Measurements from ENCODE around the gene MAK. TPM values are rescaled to one million over a fixed set of nuclear protein-coding genes. Genes with fewer than 3 reads are reported as not detected.

Gene MAK
- total and polyA plus RNA-seq, 2 experiments from 2014 or later = 0.18 to 0.77 TPM

DNA sequence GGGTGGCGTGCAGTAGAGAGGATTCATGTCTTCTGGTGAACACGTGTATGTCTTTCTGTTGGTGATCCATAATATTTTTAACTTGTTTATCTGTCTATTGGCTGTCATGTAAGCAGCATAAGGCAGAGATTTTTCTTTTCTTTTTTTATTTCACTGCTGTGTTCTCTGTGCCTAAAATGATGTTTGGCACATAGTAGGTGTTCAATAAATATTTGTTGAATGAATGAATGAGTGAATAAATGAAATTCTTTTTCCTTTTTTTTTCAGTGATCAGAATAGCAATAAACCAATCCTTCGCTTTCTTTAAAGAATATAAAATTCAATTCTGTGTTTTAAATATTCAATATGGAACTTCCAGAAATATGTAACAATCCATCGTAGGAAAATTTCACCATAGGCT lies 30.0 kb downstream of the MAK start:
- Histone ChIP-seq H3K36me3 (no peaks in the 10 kb centered on the region), H3K27ac (no peak overlapping the region), H3K27me3 (no peaks in the 10 kb centered on the region), H3K4me1 (ENCODE audit: low read depth) (no peaks in the 10 kb centered on the region), H3K9me3 (ENCODE audit: low read depth) (no peaks in the 10 kb centered on the region), H3K4me3 (no peak overlapping the region)
- TF ChIP-seq, protein P1, sequence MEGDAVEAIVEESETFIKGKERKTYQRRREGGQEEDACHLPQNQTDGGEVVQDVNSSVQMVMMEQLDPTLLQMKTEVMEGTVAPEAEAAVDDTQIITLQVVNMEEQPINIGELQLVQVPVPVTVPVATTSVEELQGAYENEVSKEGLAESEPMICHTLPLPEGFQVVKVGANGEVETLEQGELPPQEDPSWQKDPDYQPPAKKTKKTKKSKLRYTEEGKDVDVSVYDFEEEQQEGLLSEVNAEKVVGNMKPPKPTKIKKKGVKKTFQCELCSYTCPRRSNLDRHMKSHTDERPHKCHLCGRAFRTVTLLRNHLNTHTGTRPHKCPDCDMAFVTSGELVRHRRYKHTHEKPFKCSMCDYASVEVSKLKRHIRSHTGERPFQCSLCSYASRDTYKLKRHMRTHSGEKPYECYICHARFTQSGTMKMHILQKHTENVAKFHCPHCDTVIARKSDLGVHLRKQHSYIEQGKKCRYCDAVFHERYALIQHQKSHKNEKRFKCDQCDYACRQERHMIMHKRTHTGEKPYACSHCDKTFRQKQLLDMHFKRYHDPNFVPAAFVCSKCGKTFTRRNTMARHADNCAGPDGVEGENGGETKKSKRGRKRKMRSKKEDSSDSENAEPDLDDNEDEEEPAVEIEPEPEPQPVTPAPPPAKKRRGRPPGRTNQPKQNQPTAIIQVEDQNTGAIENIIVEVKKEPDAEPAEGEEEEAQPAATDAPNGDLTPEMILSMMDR (IDR thresholded peaks at IDR 0.05; ENCODE audit: low read depth, low read length) = no peak
- no peak for DNase-seq (ENCODE audit: low read depth in 1 of 2, low spot score in 1 of 2)

DNA sequence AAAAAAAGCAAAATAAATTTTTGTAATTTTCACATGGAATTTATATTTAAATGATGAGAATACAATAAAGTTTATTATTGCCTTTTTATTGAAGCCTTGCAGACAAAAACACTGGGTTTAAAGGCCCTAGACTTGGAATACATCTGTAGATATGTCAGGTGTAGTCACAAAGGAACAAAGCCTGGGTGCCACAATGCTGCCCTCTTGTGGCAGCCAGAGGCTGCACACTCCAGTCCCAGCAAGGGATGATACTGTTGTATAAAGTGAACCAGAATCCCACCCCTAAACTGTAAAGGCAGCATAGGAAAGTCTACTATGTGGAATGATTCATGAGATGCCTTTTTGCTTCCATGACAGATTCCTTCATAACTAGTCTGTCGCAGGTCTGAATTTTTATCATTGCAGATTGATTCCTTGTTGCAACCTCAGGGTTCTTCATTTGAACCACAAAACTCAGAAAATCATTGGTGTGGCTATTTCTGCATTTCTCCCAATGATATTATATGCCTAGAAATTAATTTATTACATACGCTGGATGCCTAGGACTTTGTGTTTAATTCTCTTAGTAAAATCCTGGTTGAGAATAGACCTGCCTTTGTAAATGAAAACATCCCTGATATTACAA lies 37.0 kb downstream of the MAK start:
- no peaks in the 10 kb centered on the region for H3K36me3 ChIP-seq

DNA sequence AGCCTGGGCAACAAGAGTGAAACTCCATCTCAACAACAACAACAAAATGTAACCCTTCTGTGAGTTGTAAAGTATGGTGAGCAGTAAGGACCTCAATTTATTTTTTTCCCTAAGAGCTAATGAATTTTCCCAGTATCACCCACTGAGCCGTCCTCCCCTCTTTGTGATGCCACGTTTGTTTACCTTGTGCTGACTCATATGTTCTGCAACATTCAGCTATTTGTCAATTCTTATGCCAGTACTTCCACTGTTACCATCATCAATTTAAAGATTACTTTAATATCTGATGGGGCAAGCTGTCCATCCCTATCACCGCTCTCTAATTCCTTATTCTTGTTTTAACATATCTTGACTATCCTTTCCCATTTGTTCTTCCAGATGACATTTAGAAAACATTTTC lies 37.5 kb downstream of the MAK start:
- no peak overlapping the region for H3K27ac ChIP-seq
- no peaks in the 10 kb centered on the region for H3K36me3 ChIP-seq
- TF ChIP-seq, protein P1 (IDR thresholded peaks at IDR 0.05; ENCODE audit: low read depth, low read length) = no peak
- no peak overlapping the region for H3K4me3 ChIP-seq
- H3K9me3 ChIP-seq (ENCODE audit: low read depth) = no peaks in the 10 kb centered on the region
- H3K4me1 ChIP-seq (ENCODE audit: low read depth) = no peaks in the 10 kb centered on the region
- H3K27me3 ChIP-seq = no peaks in the 10 kb centered on the region
- DNase-seq (ENCODE audit: low read depth in 1 of 2, low spot score in 1 of 2) = peak in 1 of 2 donors; percentile 11

More for the DNA sequence above, 37.0 kb downstream of the MAK start:
- no peaks in the 10 kb centered on the region for H3K4me1 ChIP-seq (ENCODE audit: low read depth)
- H3K27me3 ChIP-seq = no peaks in the 10 kb centered on the region
- TF ChIP-seq, protein P1 (IDR thresholded peaks at IDR 0.05; ENCODE audit: low read depth, low read length) = peak; percentile 99
- H3K27ac ChIP-seq = no peak overlapping the region
- peak; percentile 62 to 65 for DNase-seq (ENCODE audit: low read depth in 1 of 2, low spot score in 1 of 2)
- H3K9me3 ChIP-seq (ENCODE audit: low read depth) = no peaks in the 10 kb centered on the region
- H3K4me3 ChIP-seq = no peak overlapping the region

DNA sequence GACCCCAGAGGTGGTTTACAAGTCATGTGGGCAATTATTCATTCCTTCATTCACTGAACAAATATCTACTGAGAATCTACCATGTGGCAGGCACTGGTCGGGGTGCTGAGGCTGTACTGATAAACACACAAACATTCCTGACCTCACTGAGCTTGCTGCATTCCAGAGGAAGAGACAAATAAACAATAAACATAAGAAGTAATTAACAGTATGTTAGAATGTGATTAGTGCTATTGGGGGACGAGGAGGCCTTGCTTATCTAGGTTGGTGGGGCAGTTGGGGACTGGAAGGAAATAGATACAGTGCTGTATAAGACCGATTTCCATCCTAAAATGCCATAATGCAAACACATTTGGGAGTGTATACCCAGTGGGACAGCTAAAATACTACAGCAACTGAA lies 44.1 kb downstream of the MAK start:
- TF ChIP-seq, protein P1 (IDR thresholded peaks at IDR 0.05; ENCODE audit: low read depth, low read length) = no peak
- Histone ChIP-seq H3K27me3 (no peaks in the 10 kb centered on the region), H3K4me1 (ENCODE audit: low read depth) (no peaks in the 10 kb centered on the region), H3K27ac (no peak overlapping the region), H3K36me3 (no peaks in the 10 kb centered on the region), H3K4me3 (no peak overlapping the region), H3K9me3 (ENCODE audit: low read depth) (no peaks in the 10 kb centered on the region)
- DNase-seq (ENCODE audit: low read depth in 1 of 2, low spot score in 1 of 2) = no peak

DNA sequence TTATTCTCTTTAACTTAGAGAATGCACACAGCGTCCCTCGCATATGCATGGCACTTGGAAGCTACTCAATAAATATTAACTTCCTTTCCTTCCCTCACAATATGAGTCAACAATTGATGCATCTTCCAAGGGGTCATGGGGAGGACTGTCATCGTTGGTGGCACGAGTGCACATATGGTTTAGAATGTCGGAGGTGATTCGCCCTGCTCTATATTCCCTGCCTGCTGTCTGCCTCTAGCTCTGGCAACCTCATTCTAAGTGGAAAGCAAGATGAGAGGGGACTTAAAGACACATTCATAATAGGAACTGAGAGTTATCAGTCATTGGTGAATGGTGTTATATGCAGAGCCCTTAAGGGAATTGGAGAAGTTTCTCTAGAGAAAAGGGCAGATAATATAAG lies 44.6 kb downstream of the MAK start:
- Histone ChIP-seq H3K27ac (no peak overlapping the region), H3K4me3 (no peak overlapping the region), H3K4me1 (ENCODE audit: low read depth) (no peaks in the 10 kb centered on the region), H3K9me3 (ENCODE audit: low read depth) (no peaks in the 10 kb centered on the region), H3K36me3 (no peaks in the 10 kb centered on the region), H3K27me3 (no peaks in the 10 kb centered on the region)
- TF ChIP-seq, protein P1 (IDR thresholded peaks at IDR 0.05; ENCODE audit: low read depth, low read length) = no peak
- no peak for DNase-seq (ENCODE audit: low read depth in 1 of 2, low spot score in 1 of 2)
